ENCODE data around the gene HDGFL1.

The HDGFL1 gene

GRCh38 chr6:22613051-22613450, 43.7 kb downstream of the HDGFL1 start:
- ChIA-PET POLR2A (no interaction called here), CTCF (interaction anchor here (0.9 kb wide), 1 partner anchor 29 kb away, joined by 3 read pairs; no protein-coding TSS in a partner anchor)
- DNase-seq (ENCODE audit: extremely low spot score) = no peak
- TF ChIP-seq CTCF (IDR thresholded peaks at IDR 0.05; ENCODE audit: control extremely low read depth, extremely low read depth, low read depth, missing control alignments) = no peak

- CTCF ChIA-PET = interaction anchor here (0.9 kb wide), 1 partner anchor 28 kb away, joined by 3 read pairs; no protein-coding TSS in a partner anchor
- TF ChIP-seq CTCF (IDR thresholded peaks at IDR 0.05; ENCODE audit: control extremely low read depth, extremely low read depth, low read depth, missing control alignments) = no peak
- POLR2A ChIA-PET = no interaction called here
- no peak for DNase-seq (ENCODE audit: extremely low spot score)
These were observed 44.3 kb downstream of the HDGFL1 start for GRCh38 chr6:22613695-22614094.

- CTCF ChIA-PET = no interaction called here
- POLR2A ChIA-PET = no interaction called here
These were observed 45.2 kb downstream of the HDGFL1 start for GRCh38 chr6:22614547-22614946.

GRCh38 chr6:22621028-22621427, 51.7 kb downstream of the HDGFL1 start:
- no peak for TF ChIP-seq CTCF (IDR thresholded peaks at IDR 0.05; ENCODE audit: control extremely low read depth, extremely low read depth, low read depth, missing control alignments)
- CTCF ChIA-PET = no interaction called here

More at GRCh38 chr6:22614547-22614946, 45.2 kb downstream of the HDGFL1 start:
- no peak for DNase-seq (ENCODE audit: extremely low spot score)
- no peak for TF ChIP-seq CTCF (IDR thresholded peaks at IDR 0.05; ENCODE audit: control extremely low read depth, extremely low read depth, low read depth, missing control alignments)

More at GRCh38 chr6:22621028-22621427, 51.7 kb downstream of the HDGFL1 start:
- POLR2A ChIA-PET = interaction anchor here (0.6 kb wide), 1 partner anchor 724 kb away, joined by 4 read pairs; no protein-coding TSS in a partner anchor
- no peak for DNase-seq (ENCODE audit: extremely low spot score)

Measured in GM10248 (cell line).